ENCODE data around the gene PTPRN2.

DNA sequence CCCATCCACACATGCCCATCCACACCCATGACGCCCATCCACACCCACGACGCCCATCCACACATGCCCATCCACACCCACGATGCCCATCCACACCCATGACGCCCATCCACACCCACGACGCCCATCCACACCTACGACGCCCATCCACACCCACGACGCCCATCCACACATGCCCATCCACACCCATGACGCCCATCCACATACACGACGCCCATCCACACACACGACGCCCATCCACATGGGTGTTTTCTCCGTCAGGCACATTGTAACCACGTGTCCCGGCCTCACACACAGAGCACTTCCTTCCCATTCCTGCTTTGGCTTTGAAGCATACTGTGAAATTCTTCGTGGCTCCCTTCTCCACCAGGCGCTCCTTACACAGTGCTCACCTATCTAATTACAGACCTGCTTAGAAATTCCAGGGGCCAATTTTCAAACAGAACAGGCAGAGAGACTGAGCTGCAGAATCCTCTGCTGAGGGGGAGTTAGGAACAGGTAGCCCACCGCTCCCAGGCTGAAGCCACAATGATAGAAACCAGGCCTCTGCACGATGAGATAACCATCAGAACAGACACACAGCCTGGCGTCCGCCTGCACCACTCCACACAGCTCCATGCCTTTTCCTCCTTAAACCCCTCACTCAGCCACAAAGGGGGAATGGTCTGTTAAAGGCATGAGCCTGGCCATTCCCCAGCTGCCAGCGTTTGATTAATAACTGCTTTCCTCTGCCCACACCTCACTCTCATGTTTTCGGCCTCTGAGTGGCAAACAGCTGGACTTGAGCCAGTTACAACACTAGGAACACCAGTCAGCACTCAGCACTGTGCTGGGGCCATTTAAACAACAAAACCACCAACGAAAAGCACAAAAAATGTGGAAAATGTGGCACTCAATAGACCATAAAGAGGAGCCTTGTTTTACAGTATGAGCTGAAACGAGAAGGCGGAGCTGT lies 501.6 kb downstream of the PTPRN2 start:
- no peak for TF ChIP-seq SP1 (IDR thresholded peaks at IDR 0.05; ENCODE audit: low read depth)
- TF ChIP-seq, protein P1, sequence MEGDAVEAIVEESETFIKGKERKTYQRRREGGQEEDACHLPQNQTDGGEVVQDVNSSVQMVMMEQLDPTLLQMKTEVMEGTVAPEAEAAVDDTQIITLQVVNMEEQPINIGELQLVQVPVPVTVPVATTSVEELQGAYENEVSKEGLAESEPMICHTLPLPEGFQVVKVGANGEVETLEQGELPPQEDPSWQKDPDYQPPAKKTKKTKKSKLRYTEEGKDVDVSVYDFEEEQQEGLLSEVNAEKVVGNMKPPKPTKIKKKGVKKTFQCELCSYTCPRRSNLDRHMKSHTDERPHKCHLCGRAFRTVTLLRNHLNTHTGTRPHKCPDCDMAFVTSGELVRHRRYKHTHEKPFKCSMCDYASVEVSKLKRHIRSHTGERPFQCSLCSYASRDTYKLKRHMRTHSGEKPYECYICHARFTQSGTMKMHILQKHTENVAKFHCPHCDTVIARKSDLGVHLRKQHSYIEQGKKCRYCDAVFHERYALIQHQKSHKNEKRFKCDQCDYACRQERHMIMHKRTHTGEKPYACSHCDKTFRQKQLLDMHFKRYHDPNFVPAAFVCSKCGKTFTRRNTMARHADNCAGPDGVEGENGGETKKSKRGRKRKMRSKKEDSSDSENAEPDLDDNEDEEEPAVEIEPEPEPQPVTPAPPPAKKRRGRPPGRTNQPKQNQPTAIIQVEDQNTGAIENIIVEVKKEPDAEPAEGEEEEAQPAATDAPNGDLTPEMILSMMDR (IDR thresholded peaks at IDR 0.05 in 2 of 3, conservative IDR thresholded peaks at IDR 0.05 in 1 of 3; ENCODE audit: borderline replicate concordance in 1 of 3, insufficient read depth in 1 of 3, low read depth in 2 of 3, low read length in 2 of 3) = no peak
- TF ChIP-seq POLR2AphosphoS5 (IDR thresholded peaks at IDR 0.05; ENCODE audit: low read depth, low read length) = no peak
- no peak for TF ChIP-seq ZFX (IDR thresholded peaks at IDR 0.05)
- TF ChIP-seq CEBPB (IDR thresholded peaks at IDR 0.05; ENCODE audit: low read depth) = no peak
- TF ChIP-seq EZH2 (IDR thresholded peaks at IDR 0.05) = no peak
- no peak for TF ChIP-seq TCF7L2 (IDR thresholded peaks at IDR 0.05; ENCODE audit: borderline replicate concordance, extremely low read depth, insufficient read depth, insufficient read length)
- no peak for TF ChIP-seq POLR2A (IDR thresholded peaks at IDR 0.05; ENCODE audit: borderline replicate concordance, extremely low read depth, insufficient read depth, insufficient read length)
- no peak for TF ChIP-seq EGR1 (IDR thresholded peaks at IDR 0.05; ENCODE audit: low read depth)
- TF ChIP-seq, protein P2, sequence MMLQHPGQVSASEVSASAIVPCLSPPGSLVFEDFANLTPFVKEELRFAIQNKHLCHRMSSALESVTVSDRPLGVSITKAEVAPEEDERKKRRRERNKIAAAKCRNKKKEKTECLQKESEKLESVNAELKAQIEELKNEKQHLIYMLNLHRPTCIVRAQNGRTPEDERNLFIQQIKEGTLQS (IDR thresholded peaks at IDR 0.05) = no peak
